HCT116 (cell line): ENCODE results near the gene BORCS8. TPM values are rescaled to one million over a fixed set of nuclear protein-coding genes. Genes with fewer than 3 reads are reported as not detected.

ENCODE experiments used
- ATAC-seq: fragments of 200-7000 bp; cut with Tn5 transposase; 2 replicates; pipeline ENCODE4 v1.9.1; 2020; ENCODE audit warnings: mild to moderate bottlenecking, moderate library complexity
- BruUV-seq: library from RNA; stranded (reverse); fragments of 400-500 nt; replicated peaks from 2 replicates; lab custom pipeline; 2021; lab: Mats Ljungman, UMichigan
- CTCF ChIA-PET: fragments of 300-600 bp; sonication (Branson Sonifier 250); formaldehyde crosslinking; loops from one replicate; lab custom pipeline; 2021; ENCODE audit warnings: antibody characterized with exemption; lab: Charles Lee
- POLR2A ChIA-PET: fragments of 300-600, 350-600 bp; sonication (Branson Sonifier 250); formaldehyde crosslinking; loops from one replicate; lab custom pipeline; 2021; ENCODE audit warnings: antibody characterized with exemption; lab: Charles Lee
- RAD21 ChIA-PET, 2 experiments: fragments of 300-600 bp; sonication (Branson Sonifier 250); formaldehyde crosslinking; loops; one replicate each; lab custom pipeline; 2023; ENCODE audit warnings: low total read pairs in 2 of 2; ENCODE audit not compliant: uncharacterized antibody in 2 of 2, unreplicated experiment in 2 of 2, low non-redundant PET in 1 of 2; lab: Charles Lee
- DNase-seq: peaks from one replicate; pipeline ENCODE4 v3.0.0-alpha.2; 2010; ENCODE audit warnings: low read depth, low spot score
- H2AFZ ChIP-seq: fragments of 200-600 bp; shearing (Covaris generic), sonication (generic); 2 replicates; pipeline ENCODE4 v1.6.1; 2017; ENCODE audit warnings: low read depth, mixed run types, mixed read lengths, antibody characterized with exemption, low read length; ENCODE audit not compliant: poor library complexity, severe bottlenecking
- H3K27ac ChIP-seq: 2 replicates; pipeline ENCODE4 v1.5.1; 2012; ENCODE audit warnings: low read depth, low read length
- H3K27me3 ChIP-seq: fragments of 200-600 bp; sonication (generic); 2 replicates; pipeline ENCODE4 v1.6.1; 2016; ENCODE audit warnings: mixed run types, low read length, mixed read lengths; ENCODE audit not compliant: insufficient read depth
- H3K36me3 ChIP-seq, 2 experiments: fragments of 200-500 bp in 1 of 2; fragments of 200-600 bp in 1 of 2; sonication (Bioruptor generic) in 1 of 2; sonication (generic) in 1 of 2; 2 replicates each; pipeline versions ENCODE4 v1.5.1 to v1.6.1; 2014 to 2016; ENCODE audit warnings: low read length in 2 of 2, inconsistent platforms in 1 of 2, mixed read lengths in 1 of 2, mixed run types in 1 of 2; ENCODE audit not compliant: insufficient read depth in 2 of 2, control insufficient read depth in 1 of 2
- H3K4me1 ChIP-seq, 2 experiments: fragments of 200-600 bp in 1 of 2; sonication (generic) in 1 of 2; 2 replicates each; pipeline versions ENCODE4 v1.5.1 to v1.6.1; 2012 to 2017; ENCODE audit warnings: low read length in 2 of 2, inconsistent platforms in 1 of 2, mild to moderate bottlenecking in 1 of 2, mixed read lengths in 1 of 2, mixed run types in 1 of 2, moderate library complexity in 1 of 2; ENCODE audit not compliant: insufficient read depth in 2 of 2, control insufficient read depth in 1 of 2
- H3K4me2 ChIP-seq: fragments of 200-600 bp; sonication (generic); 2 replicates; pipeline ENCODE4 v1.6.1; 2017; ENCODE audit warnings: mixed run types, low read length, mixed read lengths
- H3K4me3 ChIP-seq, 2 experiments: fragments of 200-600 bp in 1 of 2; sonication (generic) in 1 of 2; replicated peaks in 1 of 2; 2 replicates each; pipeline ENCODE4 v1.5.1; 2011 to 2016; ENCODE audit warnings: low read length in 2 of 2, control low read depth in 1 of 2, low read depth in 1 of 2, mild to moderate bottlenecking in 1 of 2, mixed read lengths in 1 of 2, mixed run types in 1 of 2
- H3K79me2 ChIP-seq: fragments of 200-600 bp; sonication (generic); 2 replicates; pipeline ENCODE4 v1.6.1; 2017; ENCODE audit warnings: mild to moderate bottlenecking, mixed run types, low read length, moderate library complexity, mixed read lengths; ENCODE audit not compliant: insufficient read depth
- H3K9ac ChIP-seq: fragments of 200-600 bp; sonication (generic); 2 replicates; pipeline ENCODE4 v1.6.1; 2016; ENCODE audit warnings: low read length, mixed read lengths
- H3K9me2 ChIP-seq: fragments of 200-600 bp; sonication (generic), shearing (Covaris generic); 2 replicates; pipeline ENCODE4 v1.6.1; 2017; ENCODE audit warnings: mixed run types, mild to moderate bottlenecking, moderate library complexity; ENCODE audit not compliant: insufficient read depth
- H3K9me3 ChIP-seq, 2 experiments: fragments of 200-500 bp in 1 of 2; fragments of 200-600 bp in 1 of 2; sonication (Bioruptor generic) in 1 of 2; sonication (generic) in 1 of 2; 2 replicates each; pipeline ENCODE4 v1.6.1; 2014 to 2017; ENCODE audit warnings: low read length in 2 of 2, mixed read lengths in 2 of 2, inconsistent platforms in 1 of 2, low read depth in 1 of 2, mild to moderate bottlenecking in 1 of 2, mixed run types in 1 of 2, moderate library complexity in 1 of 2; ENCODE audit not compliant: control insufficient read depth in 1 of 2, insufficient read depth in 1 of 2
- H4K20me1 ChIP-seq: fragments of 200-600 bp; sonication (generic), shearing (Covaris generic); 2 replicates; pipeline ENCODE4 v1.6.1; 2017; ENCODE audit warnings: mixed run types, mild to moderate bottlenecking, moderate library complexity; ENCODE audit not compliant: insufficient read depth
- CEBPB ChIP-seq: IDR thresholded peaks from 2 replicates; pipeline ENCODE4 v1.6.1; 2012; ENCODE audit warnings: low read depth
- CTCF ChIP-seq, 3 experiments: fragments of 200-600 bp in 1 of 3; sonication (generic) in 1 of 3; IDR thresholded peaks in 2 of 3; conservative IDR thresholded peaks in 1 of 3; 2 replicates each; pipeline ENCODE4 v1.5.1; 2012 to 2017; ENCODE audit warnings: low read depth in 2 of 3, low read length in 2 of 3, antibody characterized with exemption in 1 of 3, borderline replicate concordance in 1 of 3, control low read depth in 1 of 3, mild to moderate bottlenecking in 1 of 3, mixed read lengths in 1 of 3, mixed run types in 1 of 3, moderate library complexity in 1 of 3; ENCODE audit not compliant: insufficient read depth in 1 of 3
- EGR1 ChIP-seq: IDR thresholded peaks from 2 replicates; pipeline ENCODE4 v1.6.1; 2012; ENCODE audit warnings: low read depth
- ELF1 ChIP-seq: IDR thresholded peaks from 2 replicates; pipeline ENCODE4 v1.6.1; 2012; ENCODE audit warnings: low read depth, borderline replicate concordance
- FOSL1 ChIP-seq: IDR thresholded peaks from 2 replicates; pipeline ENCODE4 v1.6.1; 2012; ENCODE audit warnings: low read depth
- JUND ChIP-seq: IDR thresholded peaks from 2 replicates; pipeline ENCODE4 v1.6.1; 2012
- POLR2AphosphoS5 ChIP-seq: IDR thresholded peaks from 2 replicates; pipeline ENCODE4 v1.6.1; 2011; ENCODE audit warnings: mild to moderate bottlenecking, low read depth, low read length, moderate library complexity
- SP1 ChIP-seq: IDR thresholded peaks from 2 replicates; pipeline ENCODE4 v1.6.1; 2012; ENCODE audit warnings: low read depth
- SRF ChIP-seq: IDR thresholded peaks from 2 replicates; pipeline ENCODE4 v1.6.1; 2012; ENCODE audit warnings: low read depth
- TCF7L2 ChIP-seq: IDR thresholded peaks from 2 replicates; pipeline ENCODE4 v1.7.0; 2011; ENCODE audit warnings: borderline replicate concordance, inconsistent platforms; ENCODE audit not compliant: insufficient read depth, insufficient read length; ENCODE audit errors: extremely low read depth
- YY1 ChIP-seq: IDR thresholded peaks from 2 replicates; pipeline ENCODE4 v1.6.1; 2011; ENCODE audit warnings: low read length, low read depth, moderate library complexity, mild to moderate bottlenecking; ENCODE audit not compliant: insufficient replicate concordance; ENCODE audit errors: extremely low read depth
- ZBTB33 ChIP-seq: IDR thresholded peaks from 2 replicates; pipeline ENCODE4 v1.6.1; 2011; ENCODE audit warnings: mild to moderate bottlenecking, low read length, moderate library complexity; ENCODE audit not compliant: insufficient replicate concordance; ENCODE audit errors: extremely low read depth
- ZFX ChIP-seq: fragments of 450-650 bp; IDR thresholded peaks from 2 replicates; pipeline ENCODE4 v1.6.1; 2017
- ZNF274 ChIP-seq: fragments of 200-500 bp; sonication (Bioruptor generic); IDR thresholded peaks from 2 replicates; pipeline ENCODE4 v1.6.1; 2014; ENCODE audit warnings: mild to moderate bottlenecking, low read depth, low read length, inconsistent platforms
- intact Hi-C: fragments of 100-400 bp; cut with micrococcal nuclease; formaldehyde crosslinking; loops from 2 replicates; pipeline ENCODE4 v1.10.0; 2022
- total RNA-seq: library from RNA; stranded (reverse); gene quantifications from one replicate; pipeline ENCODE4 v1.2.1, GENCODE V29; 2021; ENCODE audit not compliant: unreplicated experiment

BORCS8 gene
- total RNA-seq, 1 experiment from 2014 or later = 17.1 TPM

- Histone ChIP-seq H4K20me1 (no peaks in the 10 kb centered on the region), H3K9me3 (no peaks in the 10 kb centered on the region), H3K79me2 (no peaks in the 10 kb centered on the region), H3K27ac (no peak overlapping the region), H3K27me3 (no peaks in the 10 kb centered on the region), H3K36me3 (no peaks in the 10 kb centered on the region), H3K9ac (no peak overlapping the region), H3K9me2 (no peaks in the 10 kb centered on the region), H3K4me3 (no peak overlapping the region)
- ChIA-PET CTCF (no interaction called here), RAD21 (no interaction called here), POLR2A (no interaction called here)
- DNase-seq = no peak
- intact Hi-C loops = no loop called here
- no TSS peak for BruUV-seq
- no peak for TF ChIP-seq ELF1
- TF ChIP-seq POLR2AphosphoS5 = no peak
- no peak for TF ChIP-seq YY1
- TF ChIP-seq FOSL1 = no peak
- TF ChIP-seq CTCF (IDR thresholded peaks at IDR 0.05 in 2 of 3, conservative IDR thresholded peaks at IDR 0.05 in 1 of 3; ENCODE audit: borderline replicate concordance in 1 of 3, insufficient read depth in 1 of 3, low read depth in 2 of 3, low read length in 2 of 3) = no peak
- no peak for TF ChIP-seq CEBPB
- TF ChIP-seq, all 23 proteins: peak for 0
- H2AFZ ChIP-seq = no peak overlapping the region
- peaks cover 5 to 8% of the 10 kb centered on the region in 2 experiments; a peak in 2 of 4 replicates for H3K4me1 ChIP-seq
- ATAC-seq = no peak
- no peak overlapping the region for H3K4me2 ChIP-seq
Measured at GRCh38 chr19:19214159-19214490, 22.2 kb upstream of the BORCS8 start.

DNA sequence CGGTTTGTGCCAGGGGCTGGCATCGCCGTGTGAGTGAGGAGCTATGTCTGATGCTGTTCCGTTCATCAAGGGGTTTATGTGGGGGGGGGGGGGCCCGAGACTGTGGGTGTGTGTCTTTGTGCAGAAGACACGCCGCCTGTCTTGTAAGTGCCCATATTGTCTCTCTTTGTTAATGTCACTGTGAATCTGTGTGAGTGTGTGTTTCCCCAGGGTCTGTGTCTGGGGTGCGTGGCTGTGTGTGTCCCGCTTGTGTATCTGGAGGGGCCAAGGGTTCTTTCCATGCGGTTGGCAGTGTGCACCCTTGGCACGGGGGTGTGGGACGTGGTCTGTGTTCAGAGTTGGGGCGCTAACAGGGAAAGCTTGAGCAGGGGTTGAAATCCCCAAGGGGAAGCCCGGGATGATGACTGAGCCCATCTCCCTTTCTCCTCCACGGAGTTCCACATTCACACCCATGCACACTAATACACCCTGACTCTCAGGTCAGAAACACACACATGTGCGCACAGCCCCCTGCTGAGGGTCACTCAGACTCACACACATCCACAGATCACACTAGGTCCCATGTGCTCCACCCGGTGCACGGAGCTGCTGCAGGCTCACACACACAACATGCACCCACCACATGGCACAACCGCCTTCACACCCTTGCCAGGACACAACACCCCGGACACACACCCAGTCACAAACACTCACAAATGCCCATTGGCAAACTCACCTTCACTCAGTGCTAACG is 21.6 kb upstream of the BORCS8 start:
- ChIA-PET CTCF (no interaction called here), RAD21 (no interaction called here), POLR2A (no interaction called here)
- no peak overlapping the region for H3K9ac ChIP-seq
- H3K4me1 ChIP-seq = peaks cover 5 to 8% of the 10 kb centered on the region in 2 experiments; a peak in 2 of 4 replicates
- no peaks in the 10 kb centered on the region for H3K9me2 ChIP-seq
- H4K20me1 ChIP-seq = no peaks in the 10 kb centered on the region
- intact Hi-C loops = no loop called here
- H3K27ac ChIP-seq = no peak overlapping the region
- H3K27me3 ChIP-seq = no peaks in the 10 kb centered on the region
- H3K4me2 ChIP-seq = no peak overlapping the region
- ATAC-seq (no peak), DNase-seq (no peak)
- no peaks in the 10 kb centered on the region for H3K79me2 ChIP-seq
- H3K36me3 ChIP-seq = no peaks in the 10 kb centered on the region
- H3K9me3 ChIP-seq = no peaks in the 10 kb centered on the region
- no peak overlapping the region for H3K4me3 ChIP-seq
- H2AFZ ChIP-seq = no peak overlapping the region
- no TSS peak for BruUV-seq
- TF ChIP-seq SP1 = no peak
- TF ChIP-seq CEBPB = no peak
- TF ChIP-seq EGR1 = no peak
- TF ChIP-seq YY1 = no peak
- TF ChIP-seq ZBTB33 = no peak
- TF ChIP-seq ZNF274 = no peak
- TF ChIP-seq ZFX = no peak
- no peak for TF ChIP-seq ELF1
- no peak for TF ChIP-seq TCF7L2
- TF ChIP-seq SRF = no peak
- no peak for TF ChIP-seq JUND
